Measurements from ENCODE around the gene IGSF8.

GRCh38 chr1:160104486-160104885 is 6.1 kb upstream of the IGSF8 start:
- TF ChIP-seq CTCF (IDR thresholded peaks at IDR 0.05; ENCODE audit: extremely low read depth in 1 of 2, insufficient read depth in 1 of 2, low read depth in 1 of 2, low read length in 2 of 2) (no peak), POLR2AphosphoS5 (IDR thresholded peaks at IDR 0.05; ENCODE audit: insufficient read depth, low read depth, low read length) (no peak), POLR2A (IDR thresholded peaks at IDR 0.05; ENCODE audit: low read depth, low read length) (no peak), MYC (IDR thresholded peaks at IDR 0.05; ENCODE audit: low read depth, low read length) (no peak), MAX (IDR thresholded peaks at IDR 0.05; ENCODE audit: insufficient read depth, insufficient read length) (no peak), FOS (IDR thresholded peaks at IDR 0.05; ENCODE audit: borderline replicate concordance, insufficient read depth, low read length) (no peak), JUN (IDR thresholded peaks at IDR 0.05; ENCODE audit: borderline replicate concordance, insufficient read depth, insufficient read length, low read depth) (no peak), EZH2 (IDR thresholded peaks at IDR 0.05; ENCODE audit: borderline replicate concordance, low read depth, low read length, severe bottlenecking) (no peak), GATA2 (IDR thresholded peaks at IDR 0.05; ENCODE audit: insufficient read depth, insufficient read length, low read depth, low read length) (no peak)
